Fibroblast of peridontal ligament (primary cell): ENCODE results near the gene FAM53C.
"Not testable (repeated sequence)": the region's sequence is repeated elsewhere in the genome, so short reads cannot be mapped to it uniquely, and the experiment has no call there.

Source experiments
- DNase-seq: peaks from one replicate; pipeline ENCODE4 v3.0.0-alpha.2; 2010; ENCODE audit errors: extremely low read depth

FAM53C gene

GRCh38 chr5:138351056-138351455 lies 13.0 kb downstream of the FAM53C start:
- DNase-seq, result peak; percentile 71

GRCh38 chr5:138351517-138351916 lies 13.5 kb downstream of the FAM53C start:
- no peak for DNase-seq

GRCh38 chr5:138352071-138352721 lies 14.1 kb downstream of the FAM53C start, which contains the start of gene KDM3B:
TSS of gene KDM3B (plus strand) at chr5:138352685. CDS start at chr5:138352796, 111 bp downstream.
- peak; percentile 75 for DNase-seq

GRCh38 chr5:138352722-138353559 lies 14.9 kb downstream of the FAM53C start:
- DNase-seq, result peak; percentile 50

GRCh38 chr5:138353560-138354080 lies 15.6 kb downstream of the FAM53C start:
- DNase-seq, result no peak

- no peak for DNase-seq
Observed at GRCh38 chr5:138354387-138354786, 16.3 kb downstream of the FAM53C start.

GRCh38 chr5:138354926-138355378 lies 16.9 kb downstream of the FAM53C start:
- DNase-seq, result peak; percentile 90

GRCh38 chr5:138359621-138360020 lies 21.6 kb downstream of the FAM53C start:
- no peak for DNase-seq

- no peak for DNase-seq
Observed at GRCh38 chr5:138360941-138361452, 22.9 kb downstream of the FAM53C start.

GRCh38 chr5:138364576-138364975 lies 26.5 kb downstream of the FAM53C start:
- no peak for DNase-seq

- DNase-seq, result no peak
Observed at GRCh38 chr5:138366632-138367382, 28.7 kb downstream of the FAM53C start.

GRCh38 chr5:138369261-138369660 lies 31.2 kb downstream of the FAM53C start:
- DNase-seq, result no peak

GRCh38 chr5:138369706-138370105 lies 31.6 kb downstream of the FAM53C start:
- peak; percentile 22 for DNase-seq

GRCh38 chr5:138370537-138370936 lies 32.5 kb downstream of the FAM53C start:
- peak; percentile 33 for DNase-seq

GRCh38 chr5:138371454-138371853 lies 33.4 kb downstream of the FAM53C start:
- DNase-seq, result no peak

- no peak for DNase-seq
Observed at GRCh38 chr5:138372225-138372624, 34.2 kb downstream of the FAM53C start.

GRCh38 chr5:138372653-138373052 lies 34.6 kb downstream of the FAM53C start:
- no peak for DNase-seq

GRCh38 chr5:138382347-138382746 lies 44.3 kb downstream of the FAM53C start:
- no peak for DNase-seq

- no peak for DNase-seq
Observed at GRCh38 chr5:138385660-138386059, 47.6 kb downstream of the FAM53C start.

GRCh38 chr5:138386290-138386689 lies 48.2 kb downstream of the FAM53C start:
- no peak for DNase-seq

- DNase-seq, result no peak
Observed at GRCh38 chr5:138389332-138389731, 51.3 kb downstream of the FAM53C start.

- DNase-seq, result not testable (repeated sequence)
Observed at GRCh38 chr5:138389911-138390310, 51.8 kb downstream of the FAM53C start.
